Esophagus muscularis mucosa (tissue), 4 donors: ENCODE measurements around the gene APOM.

ENCODE experiments used
- EP300 ChIP-seq: sonication (generic); formaldehyde crosslinking; IDR thresholded peaks from one replicate; pipeline ENCODE4 v1.6.1; 2017; ENCODE audit warnings: antibody characterized with exemption
- POLR2A ChIP-seq: fragments of 450-650 bp; IDR thresholded peaks from one replicate; pipeline ENCODE4 v1.6.1; 2017; ENCODE audit warnings: antibody characterized with exemption, moderate library complexity, mild to moderate bottlenecking, low read depth
- POLR2AphosphoS5 ChIP-seq, 2 donors: sonication (generic); formaldehyde crosslinking; IDR thresholded peaks; one replicate each; pipeline ENCODE4 v1.6.1; 2017; ENCODE audit warnings: antibody characterized with exemption in 2 of 2
- TF ChIP-seq, protein P1 (sequence below), 3 experiments: fragments of 200-600 bp in 2 of 3; fragments of 450-650 bp in 1 of 3; sonication (generic) in 2 of 3; IDR thresholded peaks; one replicate each; pipeline ENCODE4 v1.5.1; 2017 to 2019; ENCODE audit warnings: antibody characterized with exemption in 3 of 3, mild to moderate bottlenecking in 2 of 3, moderate library complexity in 1 of 3

- TF ChIP-seq, protein P1, sequence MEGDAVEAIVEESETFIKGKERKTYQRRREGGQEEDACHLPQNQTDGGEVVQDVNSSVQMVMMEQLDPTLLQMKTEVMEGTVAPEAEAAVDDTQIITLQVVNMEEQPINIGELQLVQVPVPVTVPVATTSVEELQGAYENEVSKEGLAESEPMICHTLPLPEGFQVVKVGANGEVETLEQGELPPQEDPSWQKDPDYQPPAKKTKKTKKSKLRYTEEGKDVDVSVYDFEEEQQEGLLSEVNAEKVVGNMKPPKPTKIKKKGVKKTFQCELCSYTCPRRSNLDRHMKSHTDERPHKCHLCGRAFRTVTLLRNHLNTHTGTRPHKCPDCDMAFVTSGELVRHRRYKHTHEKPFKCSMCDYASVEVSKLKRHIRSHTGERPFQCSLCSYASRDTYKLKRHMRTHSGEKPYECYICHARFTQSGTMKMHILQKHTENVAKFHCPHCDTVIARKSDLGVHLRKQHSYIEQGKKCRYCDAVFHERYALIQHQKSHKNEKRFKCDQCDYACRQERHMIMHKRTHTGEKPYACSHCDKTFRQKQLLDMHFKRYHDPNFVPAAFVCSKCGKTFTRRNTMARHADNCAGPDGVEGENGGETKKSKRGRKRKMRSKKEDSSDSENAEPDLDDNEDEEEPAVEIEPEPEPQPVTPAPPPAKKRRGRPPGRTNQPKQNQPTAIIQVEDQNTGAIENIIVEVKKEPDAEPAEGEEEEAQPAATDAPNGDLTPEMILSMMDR (IDR thresholded peaks at IDR 0.05) = no peak
- TF ChIP-seq POLR2A (no peak), POLR2AphosphoS5 (IDR thresholded peaks at IDR 0.05) (no peak), EP300 (no peak)
These were observed 35.4 kb downstream of the APOM start for GRCh38 chr6:31691078-31691463.
